GM12891 (cell line): Measurements from ENCODE around the gene TOMM22.

Experiments used
- DNase-seq: peaks from one replicate; pipeline ENCODE4 v3.0.0; 2011; ENCODE audit warnings: low spot score; ENCODE audit not compliant: insufficient read length
- FAIRE-seq: peaks from 2 replicates; lab custom pipeline; 2011; peaks lifted over from hg19 to GRCh38; lab: Jason Lieb, UNC
- PAX5 ChIP-seq: IDR thresholded peaks from 2 replicates; pipeline ENCODE4 v1.6.1; 2011; ENCODE audit warnings: low read length, moderate library complexity, mild to moderate bottlenecking; ENCODE audit not compliant: insufficient read depth, severe bottlenecking
- POLR2A ChIP-seq: IDR thresholded peaks from 2 replicates; pipeline ENCODE4 v1.6.1; 2011; ENCODE audit warnings: low read depth, low read length, control low read depth
- POLR2AphosphoS5 ChIP-seq: IDR thresholded peaks from 2 replicates; pipeline ENCODE4 v1.6.1; 2011; ENCODE audit warnings: low read depth, low read length, control low read depth
- POU2F2 ChIP-seq: IDR thresholded peaks from 2 replicates; pipeline ENCODE4 v1.6.1; 2011; ENCODE audit warnings: low read depth, mild to moderate bottlenecking, control low read depth, low read length, moderate library complexity
- SPI1 ChIP-seq: IDR thresholded peaks from 2 replicates; pipeline ENCODE4 v1.6.1; 2011; ENCODE audit warnings: low read depth, low read length, control low read depth
- TAF1 ChIP-seq: IDR thresholded peaks from 2 replicates; pipeline ENCODE4 v1.6.1; 2011; ENCODE audit warnings: low read depth, low read length, control low read depth

TOMM22 gene

GRCh38 chr22:38694940-38695339, 13.2 kb downstream of the TOMM22 start:
- FAIRE-seq (no peak), DNase-seq (no peak)
- no peak for TF ChIP-seq PAX5
- no peak for TF ChIP-seq POU2F2
- TF ChIP-seq TAF1: no peak
- TF ChIP-seq POLR2AphosphoS5: no peak
- TF ChIP-seq POLR2A: no peak
- no peak for TF ChIP-seq SPI1

GRCh38 chr22:38696606-38697424, 15.1 kb downstream of the TOMM22 start:
- DNase-seq (no peak), FAIRE-seq (peak; percentile 65)
- TF ChIP-seq TAF1 (no peak), PAX5 (no peak), POU2F2 (no peak), POLR2A (no peak), SPI1 (no peak), POLR2AphosphoS5 (no peak)

- no peak for FAIRE-seq
- TF ChIP-seq POU2F2 (no peak), PAX5 (no peak), SPI1 (no peak), POLR2AphosphoS5 (no peak), TAF1 (no peak), POLR2A (no peak)
- DNase-seq: no peak
Observed at GRCh38 chr22:38697425-38698089, 15.8 kb downstream of the TOMM22 start.

- no peak for TF ChIP-seq POLR2AphosphoS5
- TF ChIP-seq SPI1: no peak
- TF ChIP-seq PAX5: no peak
- no peak for TF ChIP-seq POLR2A
- TF ChIP-seq TAF1: no peak
- TF ChIP-seq POU2F2: no peak
- DNase-seq (no peak), FAIRE-seq (no peak)
Observed at GRCh38 chr22:38698407-38699094, 16.8 kb downstream of the TOMM22 start.

- TF ChIP-seq POLR2AphosphoS5 (no peak), PAX5 (no peak), POU2F2 (no peak)
- DNase-seq (no peak), FAIRE-seq (no peak)
Observed at GRCh38 chr22:38699143-38699542, 17.4 kb downstream of the TOMM22 start.

- TF ChIP-seq TAF1: no peak
- no peak for TF ChIP-seq POLR2AphosphoS5
- TF ChIP-seq POLR2A: no peak
- no peak for TF ChIP-seq PAX5
- TF ChIP-seq POU2F2: no peak
- TF ChIP-seq SPI1: no peak
- DNase-seq (no peak), FAIRE-seq (no peak)
Observed at GRCh38 chr22:38699784-38700183, 18.0 kb downstream of the TOMM22 start.

- DNase-seq: no peak
- TF ChIP-seq POLR2A: no peak
- no peak for TF ChIP-seq POLR2AphosphoS5
- no peak for TF ChIP-seq POU2F2
- no peak for TF ChIP-seq TAF1
- no peak for TF ChIP-seq SPI1
- TF ChIP-seq PAX5: no peak
- FAIRE-seq: no peak
Observed at GRCh38 chr22:38700270-38700788, 18.6 kb downstream of the TOMM22 start.

GRCh38 chr22:38700789-38701628, 19.3 kb downstream of the TOMM22 start, which contains the start of gene JOSD1:
Gene JOSD1, minus strand, starts transcription at chr22:38700943. Its CDS starts 956 bp downstream, at chr22:38699987.
- TF ChIP-seq TAF1: no peak; the same call in 1 of the 2 replicates
- TF ChIP-seq POLR2A: peak; percentile 63
- TF ChIP-seq PAX5: no peak
- peak; percentile 36; the same call in 1 of the 2 replicates for TF ChIP-seq POU2F2
- TF ChIP-seq SPI1: no peak
- TF ChIP-seq POLR2AphosphoS5: peak; percentile 77; the same call in 1 of the 2 replicates
- FAIRE-seq (peak; percentile 99), DNase-seq (peak; percentile 89)
